ENCODE results near the gene MGAT5B.

The MGAT5B gene

GRCh38 chr17:76932402-76933333 is 64.5 kb downstream of the MGAT5B start:
- no peak for DNase-seq

DNA sequence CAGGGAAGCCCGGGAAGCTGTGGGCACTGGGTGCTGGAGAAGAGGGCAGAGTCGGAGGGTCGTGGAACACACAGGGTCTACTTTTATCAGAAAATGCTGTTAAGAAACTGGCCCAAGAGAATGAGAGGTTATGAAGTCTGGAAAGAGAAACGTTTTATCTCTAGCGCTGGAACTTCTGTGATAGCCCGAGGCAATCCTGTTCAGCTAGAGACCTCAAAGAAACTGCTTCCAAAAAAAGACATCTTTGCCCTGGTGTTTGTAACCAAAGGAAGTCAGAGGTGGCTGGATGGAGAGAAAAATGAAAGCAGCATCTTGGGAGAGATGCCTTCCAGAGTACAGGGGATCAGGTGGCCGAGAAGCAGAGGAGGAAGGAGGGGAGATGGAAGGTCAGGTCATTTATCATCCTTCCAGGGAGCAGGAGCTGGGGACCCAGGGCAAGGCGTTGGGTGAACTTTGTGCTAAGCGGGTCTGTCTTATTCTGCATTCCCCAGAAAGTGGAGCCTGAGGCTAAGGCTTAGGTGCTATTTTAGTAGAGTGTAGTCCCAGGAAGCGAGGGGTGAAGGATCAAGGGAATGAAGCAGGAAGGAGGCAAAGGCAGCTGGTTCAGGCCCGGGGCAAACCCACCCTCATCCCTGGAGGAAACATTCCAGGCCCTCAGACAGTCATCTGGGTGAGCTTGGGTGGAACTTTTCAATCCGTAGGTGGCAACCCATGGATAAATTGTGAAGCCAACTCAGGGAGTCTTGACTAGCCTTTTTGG is 66.5 kb downstream of the MGAT5B start:
- no peak for DNase-seq

DNA sequence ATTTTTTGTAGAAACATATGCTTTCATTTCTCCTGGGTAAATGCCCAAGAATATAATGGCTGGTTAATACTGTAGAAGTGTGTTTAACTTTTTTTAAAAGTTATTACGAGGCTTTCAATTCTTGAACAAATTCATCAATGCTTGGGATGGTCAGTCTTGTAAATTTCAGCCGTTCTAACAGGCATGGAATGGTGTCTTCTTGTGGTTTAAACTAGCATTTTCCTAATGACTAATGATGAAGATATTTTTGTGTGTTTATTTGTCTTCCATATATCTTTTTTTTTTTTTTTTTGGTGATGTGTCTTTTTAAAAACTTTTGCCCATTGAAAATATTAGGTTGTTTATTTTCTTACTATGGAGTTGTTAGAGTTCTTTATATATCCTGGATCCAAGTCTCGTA is 67.1 kb downstream of the MGAT5B start:
- DNase-seq = no peak

DNA sequence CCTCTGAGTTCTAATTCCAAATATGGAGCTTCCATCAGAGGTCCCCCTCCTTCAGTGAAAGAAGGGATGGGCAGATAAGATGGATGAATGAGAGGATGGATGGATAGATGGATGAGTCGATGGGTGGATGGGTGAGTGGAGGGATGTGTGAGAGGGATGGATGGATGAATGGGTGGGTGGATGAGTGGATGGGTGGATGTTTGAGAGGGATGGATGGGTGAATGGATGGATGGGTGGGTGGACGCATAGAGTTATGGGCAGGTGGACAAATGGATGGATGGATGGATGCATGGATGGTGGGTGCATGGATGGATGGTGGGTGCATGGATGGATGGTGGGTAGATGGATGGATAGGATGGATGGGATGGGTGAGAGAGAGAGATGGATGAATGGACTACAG is 69.0 kb downstream of the MGAT5B start:
- no peak for DNase-seq

- DNase-seq = no peak
Measured at GRCh38 chr17:76938009-76938408, 69.8 kb downstream of the MGAT5B start.

- no peak for DNase-seq
Measured at GRCh38 chr17:76940295-76940694, 72.1 kb downstream of the MGAT5B start.

DNA sequence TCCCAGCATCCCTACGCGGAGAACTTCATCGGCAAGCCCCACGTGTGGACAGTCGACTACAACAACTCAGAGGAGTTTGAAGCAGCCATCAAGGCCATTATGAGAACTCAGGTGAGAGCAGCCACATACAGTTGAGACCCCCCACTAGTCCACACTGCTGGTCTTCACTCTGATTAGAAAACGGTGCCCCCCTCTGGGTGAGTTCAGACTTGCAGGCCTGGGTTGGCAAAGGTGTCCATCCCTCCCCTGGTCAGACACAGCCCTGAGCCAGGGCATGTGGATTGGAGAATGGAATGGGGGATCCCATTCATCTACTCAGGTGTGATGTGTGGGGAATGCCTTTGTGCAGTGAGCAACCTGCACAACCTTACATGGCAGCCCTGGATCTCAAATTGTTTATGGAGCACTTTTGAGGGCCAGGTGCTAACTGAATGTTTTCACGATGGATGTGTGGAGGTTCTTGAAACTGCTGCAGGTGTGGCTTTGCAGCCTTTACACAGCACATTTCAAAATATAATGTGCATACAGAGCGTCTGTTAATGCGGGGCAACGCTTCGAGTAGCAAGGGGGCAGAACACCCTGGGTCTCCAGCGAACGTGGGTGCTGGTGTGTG is 72.6 kb downstream of the MGAT5B start:
- DNase-seq = no peak

DNA sequence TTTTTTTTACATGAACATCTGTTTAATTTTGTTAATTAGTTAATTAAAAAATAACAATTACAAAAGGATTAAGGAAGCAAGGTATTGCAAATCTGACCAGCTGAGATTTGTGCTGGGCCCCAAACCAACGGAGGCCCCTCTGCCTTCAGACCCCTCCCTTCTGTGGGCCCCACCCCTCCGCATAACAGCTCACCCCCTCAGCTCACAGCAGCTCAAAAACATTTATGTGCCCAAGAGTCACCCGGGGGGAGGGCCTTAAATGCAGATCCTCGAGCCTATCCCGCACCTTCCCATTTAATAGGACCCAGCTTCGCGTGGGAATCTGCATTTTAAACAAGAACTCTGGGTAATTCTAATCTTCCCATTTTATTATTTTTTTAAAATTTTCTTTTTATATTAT is 75.0 kb downstream of the MGAT5B start:
- no peak for DNase-seq

DNA sequence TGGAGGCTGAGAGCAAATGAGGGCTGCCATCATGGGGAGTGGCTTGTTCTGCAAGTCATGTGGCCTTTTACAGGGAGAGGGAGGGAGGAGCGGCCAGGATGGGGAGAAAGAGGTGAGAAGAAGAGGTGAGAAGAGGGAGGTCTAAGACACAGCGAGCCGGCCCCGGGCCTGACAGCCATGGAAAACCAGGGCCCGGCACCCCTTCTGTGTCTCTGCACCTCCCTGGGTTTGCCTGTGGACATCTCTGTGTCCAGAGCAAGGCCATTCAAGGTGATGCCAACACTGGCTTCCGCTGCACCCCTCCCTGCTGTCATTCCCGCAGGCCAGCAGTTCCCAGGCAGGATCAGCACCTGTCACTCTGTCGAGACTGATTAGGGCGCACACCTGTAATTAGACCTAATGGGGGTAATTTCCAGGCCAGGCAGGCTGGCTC is 75.6 kb downstream of the MGAT5B start:
- DNase-seq = no peak

GRCh38 chr17:76944477-76944876 is 76.3 kb downstream of the MGAT5B start:
- DNase-seq = no peak

DNA sequence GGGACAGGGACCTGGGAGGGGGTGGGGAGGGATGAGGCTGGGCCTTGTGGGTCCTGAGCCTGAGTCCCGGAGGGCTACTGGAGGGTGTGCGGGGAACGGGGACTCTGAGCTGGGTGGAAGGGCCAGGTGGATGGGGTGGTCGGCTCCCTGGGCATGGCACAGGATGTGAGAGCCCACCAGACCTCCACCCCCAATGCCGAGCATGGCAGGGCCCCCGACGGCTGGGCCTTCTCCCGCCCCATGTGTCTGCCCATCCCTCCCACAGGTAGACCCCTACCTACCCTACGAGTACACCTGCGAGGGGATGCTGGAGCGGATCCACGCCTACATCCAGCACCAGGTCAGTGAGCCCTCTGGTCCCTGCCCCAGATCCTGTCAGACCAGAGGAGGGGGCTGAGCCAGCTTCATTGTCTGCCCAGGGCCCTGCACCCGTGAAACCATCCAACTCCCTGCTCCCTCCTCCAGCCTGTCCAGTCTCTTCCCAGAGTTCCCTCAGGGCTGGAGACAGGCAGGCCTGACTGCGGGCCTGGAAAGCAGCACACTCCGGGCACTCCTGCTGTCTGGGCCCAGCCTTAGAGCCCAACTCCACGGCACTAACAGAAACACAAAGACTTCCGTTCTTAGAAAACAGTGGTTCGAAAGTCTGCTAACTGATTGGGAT is 78.0 kb downstream of the MGAT5B start:
- DNase-seq = no peak

DNA sequence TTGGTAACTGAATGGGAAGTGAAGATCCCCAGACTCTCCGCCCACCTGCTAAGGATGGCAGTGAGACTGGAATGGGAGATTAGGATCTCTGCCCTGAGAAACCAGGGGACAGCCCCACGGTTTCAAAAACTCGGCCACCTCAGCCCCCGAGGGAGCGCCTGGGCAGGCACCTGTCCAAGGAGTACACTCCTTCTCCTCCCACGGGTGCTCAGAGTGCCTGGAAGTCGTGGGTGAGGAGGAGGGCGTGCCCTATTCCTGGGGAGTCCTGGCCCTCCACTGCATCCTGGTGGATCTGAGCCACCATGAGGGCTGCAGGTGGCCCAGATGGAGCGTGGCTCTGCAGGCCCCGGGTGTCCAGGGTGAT is 78.5 kb downstream of the MGAT5B start:
- DNase-seq = no peak

GRCh38 chr17:76947309-76947708 is 79.1 kb downstream of the MGAT5B start:
- no peak for DNase-seq

DNA sequence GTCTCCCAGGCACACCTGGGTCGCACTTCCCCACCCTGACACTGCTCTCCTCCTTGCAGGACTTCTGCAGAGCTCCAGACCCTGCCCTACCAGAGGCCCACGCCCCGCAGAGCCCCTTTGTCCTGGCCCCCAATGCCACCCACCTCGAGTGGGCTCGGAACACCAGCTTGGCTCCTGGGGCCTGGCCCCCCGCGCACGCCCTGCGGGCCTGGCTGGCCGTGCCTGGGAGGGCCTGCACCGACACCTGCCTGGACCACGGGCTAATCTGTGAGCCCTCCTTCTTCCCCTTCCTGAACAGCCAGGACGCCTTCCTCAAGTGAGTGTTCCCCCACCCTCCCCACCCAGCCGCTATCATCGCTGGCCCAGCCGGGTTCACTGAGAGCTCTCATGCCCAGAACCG is 79.6 kb downstream of the MGAT5B start:
- DNase-seq = no peak

DNA sequence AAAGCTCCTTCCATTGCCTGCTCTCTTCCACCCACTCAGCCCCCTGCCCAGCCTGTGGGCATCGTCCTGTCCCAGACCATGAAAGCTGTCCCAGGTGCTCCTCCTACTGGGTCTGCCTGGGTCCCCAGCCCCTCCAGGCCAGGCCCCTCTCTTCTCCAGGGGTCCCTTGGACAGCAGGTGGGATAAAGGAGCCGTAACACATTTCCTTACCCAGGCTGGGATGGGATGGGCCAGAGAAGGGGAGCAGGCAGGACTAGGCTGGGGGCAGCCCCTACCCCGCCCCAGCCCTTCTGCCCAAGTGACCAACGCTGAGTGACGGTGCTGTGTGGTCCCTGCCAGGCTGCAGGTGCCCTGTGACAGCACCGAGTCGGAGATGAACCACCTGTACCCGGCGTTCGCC is 80.1 kb downstream of the MGAT5B start:
- no peak for DNase-seq

GRCh38 chr17:76948726-76949342 is 80.6 kb downstream of the MGAT5B start:
- DNase-seq = no peak

- no peak for DNase-seq
Measured at GRCh38 chr17:76949913-76950695, 81.9 kb downstream of the MGAT5B start.

DNA sequence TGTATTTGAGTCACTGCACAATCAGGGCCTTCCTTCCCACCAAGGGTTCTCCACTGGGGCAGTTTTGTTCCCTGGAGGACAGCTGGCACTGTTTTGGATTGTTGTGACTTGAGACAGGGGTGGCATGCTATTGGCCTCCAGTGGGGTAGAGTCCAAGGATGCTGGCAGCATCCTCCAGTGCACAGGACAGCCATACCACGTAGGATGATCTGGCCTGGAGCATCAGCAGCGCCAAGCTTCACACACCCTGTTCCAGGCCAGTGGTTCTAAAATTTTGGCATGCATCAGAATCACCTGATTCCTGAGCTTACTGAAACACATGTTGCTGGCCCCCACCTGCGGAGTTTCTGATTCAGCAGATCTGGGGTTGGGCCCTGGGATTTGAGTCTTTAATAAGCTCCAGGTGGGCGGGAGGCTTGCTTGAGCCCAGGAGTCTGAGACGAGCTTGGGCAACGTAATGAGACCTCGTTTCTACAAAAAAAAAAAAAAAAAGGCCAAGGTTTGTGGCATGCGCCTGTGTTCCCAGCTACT is 83.2 kb downstream of the MGAT5B start:
- DNase-seq = no peak

GRCh38 chr17:76952402-76952801 is 84.2 kb downstream of the MGAT5B start:
- DNase-seq = no peak

DNA sequence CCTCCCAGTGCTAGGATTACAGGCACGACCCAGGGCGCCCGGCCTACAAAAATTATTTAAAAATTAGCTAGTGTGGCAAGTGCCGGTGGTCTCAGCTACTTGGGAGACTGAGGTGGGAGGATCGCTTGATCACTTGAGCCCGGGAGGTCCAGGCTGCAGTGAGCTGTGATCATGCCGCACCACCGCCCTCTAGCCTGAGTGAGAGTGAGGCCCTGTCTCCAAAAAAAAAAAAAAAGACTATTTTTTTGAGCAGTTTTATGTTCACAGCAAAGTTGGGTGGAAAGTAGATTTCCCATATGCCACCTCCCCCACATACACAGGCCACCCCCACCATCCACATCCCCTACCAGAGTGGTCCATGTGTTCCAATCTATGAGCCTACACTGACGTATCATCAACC is 84.9 kb downstream of the MGAT5B start:
- DNase-seq = no peak

DNA sequence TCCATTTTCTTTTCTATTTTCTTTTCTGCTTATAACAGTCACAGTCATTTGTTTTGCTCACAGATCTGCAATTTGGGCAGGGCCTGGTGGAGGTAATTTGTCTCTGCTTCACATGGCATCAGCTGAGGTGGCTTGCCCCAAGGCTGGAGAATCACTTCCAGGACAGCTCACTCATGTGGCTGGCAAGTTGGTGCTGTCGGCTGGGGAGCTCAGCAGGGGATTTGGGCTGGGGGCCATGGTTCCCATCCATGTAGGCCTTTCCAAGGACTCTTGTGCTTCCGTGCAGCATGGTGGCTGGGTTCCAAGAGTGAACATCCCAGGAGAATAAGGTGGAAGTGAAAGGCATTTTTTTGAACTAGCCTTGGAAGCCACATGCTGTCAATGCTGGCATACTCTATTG is 85.7 kb downstream of the MGAT5B start:
- DNase-seq = no peak

DNA sequence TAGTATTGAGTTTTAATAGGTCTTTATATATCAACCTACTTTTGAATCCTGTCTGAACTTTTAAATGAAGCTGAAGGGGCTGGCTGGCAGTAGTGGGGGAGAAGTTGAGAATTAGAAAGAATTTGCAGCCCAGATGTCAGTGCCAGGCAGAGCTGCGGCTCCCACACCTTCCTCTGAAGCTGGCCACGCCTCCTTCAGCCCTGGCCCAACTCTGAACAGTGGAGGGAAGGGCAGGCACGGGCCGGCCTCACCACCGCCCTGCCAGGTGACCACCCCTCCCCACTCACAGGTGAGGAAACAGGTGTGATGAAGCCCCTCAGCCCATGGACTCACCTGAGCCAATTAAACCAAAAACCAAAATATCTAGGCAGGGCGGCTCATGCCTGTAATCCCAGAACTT is 87.0 kb downstream of the MGAT5B start:
- DNase-seq = no peak

All from stimulated activated CD4-positive, alpha-beta T cell treated with anti-CD3 and anti-CD28 coated beads, Interleukin-2, amount 100 ng/mL, for 48 hours (primary cell).